Esophagus squamous epithelium (tissue), 4 donors: ENCODE results near the gene ESYT2.

Experiments used
- CTCF ChIP-seq, 6 experiments: fragments of 450-650 bp in 4 of 6; fragments of 200-600 bp in 2 of 6; sonication (generic) in 2 of 6; IDR thresholded peaks; one replicate each; pipeline ENCODE4 v1.5.1; 2016 to 2019; ENCODE audit warnings: antibody characterized with exemption in 6 of 6, mild to moderate bottlenecking in 4 of 6, moderate library complexity in 4 of 6
- POLR2A ChIP-seq, 4 donors: fragments of 450-650 bp; IDR thresholded peaks; one replicate each; pipeline ENCODE4 v1.6.1; 2017; ENCODE audit warnings: antibody characterized with exemption in 4 of 4, mild to moderate bottlenecking in 4 of 4, moderate library complexity in 3 of 4

- TF ChIP-seq CTCF (IDR thresholded peaks at IDR 0.05) = no peak
- TF ChIP-seq POLR2A (IDR thresholded peaks at IDR 0.05) = no peak
Observed at GRCh38 chr7:158685693-158686092, 143.6 kb downstream of the ESYT2 start.
